Measurements from ENCODE around the gene TM7SF2.
A peak's percentile ranks its signal among the peaks of the same experiment; 100 is the strongest.

Gene TM7SF2

DNA sequence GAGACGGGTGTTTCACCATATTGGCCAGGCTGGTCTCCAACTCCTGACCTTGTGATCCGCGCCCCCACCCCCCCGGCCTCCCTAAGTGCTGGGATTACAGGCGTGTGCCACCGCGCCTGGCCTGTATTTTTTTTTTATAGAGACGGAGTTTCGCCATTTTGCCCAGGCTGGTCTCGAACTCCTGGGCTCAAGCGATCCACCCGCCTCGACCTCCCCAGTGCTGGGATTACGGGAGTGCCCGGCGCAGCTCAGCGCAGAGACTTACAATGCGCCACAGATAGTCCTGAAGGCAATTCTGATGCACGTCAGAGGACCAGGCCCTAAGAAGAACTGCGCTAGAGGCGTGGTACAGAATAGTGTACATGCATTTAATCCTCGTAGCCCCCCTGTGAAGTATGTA, 16.2 kb upstream of the TM7SF2 start:
- no peak for DNase-seq

DNA sequence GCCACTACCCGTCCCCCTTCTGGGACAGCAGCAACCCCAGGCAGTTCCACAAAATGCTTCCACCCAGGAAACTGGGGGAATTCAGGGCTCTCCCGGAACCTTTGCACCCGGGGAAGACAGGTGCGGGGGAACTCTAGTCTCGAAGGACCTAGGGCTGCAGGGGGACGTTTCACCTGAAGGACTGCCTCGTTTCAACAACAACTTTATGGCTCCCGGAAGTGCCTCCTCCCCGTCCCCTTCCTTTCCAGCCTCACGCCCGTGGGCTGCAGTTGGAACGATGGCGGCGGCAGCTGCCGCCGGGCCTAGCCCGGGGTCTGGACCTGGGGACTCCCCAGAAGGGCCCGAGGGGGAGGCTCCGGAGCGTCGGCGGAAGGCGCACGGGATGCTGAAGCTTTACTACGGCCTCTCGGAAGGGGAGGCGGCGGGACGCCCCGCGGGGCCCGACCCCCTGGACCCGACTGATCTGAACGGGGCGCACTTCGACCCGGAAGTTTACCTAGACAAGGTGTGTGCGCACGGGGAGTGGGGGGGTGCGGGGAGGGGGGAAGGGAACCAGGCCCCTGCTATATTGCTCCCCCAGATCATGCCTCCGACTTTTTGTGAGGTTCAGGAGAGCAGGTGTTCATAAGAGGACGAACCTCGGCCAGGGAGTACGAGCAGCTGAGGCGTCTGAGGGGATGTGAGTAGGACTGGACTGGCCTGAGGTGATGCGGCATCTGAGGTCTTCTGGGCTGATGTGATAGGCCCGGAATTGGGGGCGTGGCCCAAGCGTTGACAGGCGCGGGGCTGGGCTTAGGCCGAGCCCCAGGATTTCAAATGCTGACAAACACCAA, 15.5 kb upstream of the TM7SF2 start, which contains the start of gene VPS51:
TSS of gene VPS51 (plus strand) at position 241 of the 833 bp plus-strand sequence. CDS start at position 278, 37 bp downstream.
- peak; percentile 65 to 79 (median 66) for DNase-seq

DNA sequence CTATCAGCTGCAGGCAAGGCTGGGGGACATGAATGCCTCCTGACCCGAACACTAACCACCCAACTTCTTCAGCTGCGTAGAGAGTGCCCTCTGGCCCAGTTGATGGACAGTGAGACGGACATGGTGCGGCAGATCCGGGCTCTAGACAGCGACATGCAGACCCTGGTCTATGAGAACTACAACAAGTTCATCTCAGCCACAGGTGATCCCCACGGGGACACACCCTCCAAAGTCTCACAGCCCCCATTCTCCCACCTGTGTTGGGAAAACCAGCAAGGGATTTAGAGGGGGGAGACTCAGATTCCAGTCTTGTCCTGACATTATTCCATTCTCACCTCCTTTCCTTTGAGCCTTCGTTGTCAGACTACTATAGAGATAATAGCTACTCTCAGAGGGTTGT, 14.7 kb upstream of the TM7SF2 start:
- DNase-seq: no peak

DNA sequence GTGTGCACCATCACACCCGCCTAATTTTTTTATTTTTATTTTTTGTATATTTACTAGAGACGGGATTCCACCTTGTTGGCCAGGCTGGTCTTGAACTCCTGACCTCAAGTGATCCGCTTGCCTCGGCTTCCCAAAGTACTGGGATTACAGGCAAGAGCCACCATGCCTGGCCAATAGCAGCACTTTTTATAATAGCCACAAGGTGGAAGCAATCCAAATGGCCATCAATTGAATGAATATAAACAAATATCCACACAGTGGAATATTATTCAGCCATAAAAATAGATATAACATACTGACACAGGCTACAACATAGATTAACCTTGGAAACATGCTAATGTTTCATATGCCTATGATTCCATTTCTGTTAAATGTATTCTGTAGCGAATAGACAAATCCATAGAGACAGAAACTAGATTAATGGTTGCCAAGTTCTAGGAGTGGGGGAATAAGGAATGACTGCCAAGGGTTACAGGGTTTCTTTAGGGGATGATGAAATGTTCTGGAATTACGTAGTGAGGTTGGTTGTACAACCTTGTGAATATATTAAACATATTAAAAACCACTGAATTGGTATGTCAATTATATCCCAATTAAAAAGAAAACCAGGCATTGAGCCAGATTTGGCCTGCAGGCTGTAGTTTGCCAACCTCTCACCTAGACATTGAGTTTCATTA, 10.9 kb upstream of the TM7SF2 start:
- DNase-seq: no peak

DNA sequence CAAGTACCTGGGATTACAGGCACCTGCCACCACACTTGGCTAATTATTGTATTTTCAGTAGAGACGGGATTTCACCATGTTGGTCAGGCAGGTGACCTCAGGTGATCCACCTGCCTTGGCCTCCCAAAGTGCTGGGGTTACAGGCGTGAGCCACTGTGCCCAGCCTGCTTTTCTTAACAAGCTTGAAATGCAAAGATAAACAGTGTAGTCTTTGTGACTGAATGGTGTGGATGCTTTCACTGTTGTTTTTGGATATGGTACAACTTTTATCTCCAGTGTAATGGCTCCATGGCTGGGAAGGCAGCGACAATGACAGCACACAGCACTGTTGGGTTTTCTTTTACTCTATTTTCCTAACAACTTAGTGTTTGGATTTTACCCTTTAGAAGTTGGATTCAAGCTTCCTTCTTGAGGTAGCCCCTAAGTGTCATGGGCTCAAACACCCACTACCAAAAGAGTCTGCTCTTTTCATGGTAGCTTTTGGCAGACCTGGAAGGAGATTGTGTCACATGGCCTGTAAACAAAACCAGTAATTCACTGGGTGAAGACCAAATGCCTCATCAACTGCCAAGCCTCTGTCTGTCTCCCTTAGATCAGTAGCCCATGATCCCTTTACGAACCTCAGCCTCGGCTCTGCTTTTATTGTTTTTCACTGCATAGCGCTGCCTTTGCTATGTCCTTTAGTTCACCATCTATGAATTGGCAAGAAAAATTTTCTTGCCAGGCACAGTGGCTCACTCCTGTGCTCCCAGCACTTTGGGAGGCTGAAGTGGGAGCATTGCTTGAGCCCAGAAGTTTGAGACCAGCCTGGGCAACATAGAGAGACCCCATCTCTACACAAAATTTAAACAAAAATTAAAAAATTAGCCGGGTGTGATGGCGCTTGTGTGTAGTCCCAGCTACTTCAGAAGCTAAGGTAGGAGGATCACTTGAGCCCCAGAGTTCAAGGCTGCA, 9.3 kb upstream of the TM7SF2 start:
- no peak for DNase-seq

DNA sequence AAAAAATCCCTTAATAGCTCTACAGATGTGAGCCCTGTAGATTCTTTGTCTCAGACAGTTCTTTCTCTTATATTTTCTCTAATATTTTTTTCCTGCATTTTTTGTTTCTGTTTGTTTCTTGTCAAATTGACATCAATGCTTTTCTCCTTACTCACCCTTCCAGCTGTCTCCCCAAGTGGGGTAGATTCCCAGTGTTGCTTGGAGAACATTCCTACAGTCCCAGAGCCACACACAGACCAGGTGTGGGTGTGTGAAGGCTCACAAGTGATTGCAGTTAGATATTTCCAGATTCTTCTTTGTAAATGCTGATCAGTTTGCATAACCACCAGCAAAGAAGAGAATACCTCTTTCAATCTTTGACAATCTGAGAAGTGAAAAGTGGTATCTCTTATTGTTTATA, 8.2 kb upstream of the TM7SF2 start:
- no peak for DNase-seq

DNA sequence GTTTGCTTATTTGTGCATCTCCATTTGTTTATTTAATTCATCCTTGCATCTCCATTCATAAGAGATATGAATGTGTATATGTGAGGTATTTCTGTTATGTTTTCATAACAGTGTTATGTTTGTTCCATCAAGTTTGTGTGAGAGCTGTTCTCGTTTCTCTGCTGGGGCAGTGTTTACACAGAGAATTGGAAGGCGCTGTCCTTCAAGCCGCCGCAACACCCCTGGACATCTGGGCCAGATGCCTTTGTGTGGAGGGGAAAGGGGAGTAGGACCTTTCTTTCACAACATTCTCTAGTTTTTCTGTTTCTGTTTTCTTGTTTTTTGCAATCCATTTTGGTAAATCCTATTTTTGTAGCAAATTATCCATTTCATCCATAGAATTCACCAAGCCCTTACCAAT, 7.0 kb upstream of the TM7SF2 start:
- no peak for DNase-seq

DNA sequence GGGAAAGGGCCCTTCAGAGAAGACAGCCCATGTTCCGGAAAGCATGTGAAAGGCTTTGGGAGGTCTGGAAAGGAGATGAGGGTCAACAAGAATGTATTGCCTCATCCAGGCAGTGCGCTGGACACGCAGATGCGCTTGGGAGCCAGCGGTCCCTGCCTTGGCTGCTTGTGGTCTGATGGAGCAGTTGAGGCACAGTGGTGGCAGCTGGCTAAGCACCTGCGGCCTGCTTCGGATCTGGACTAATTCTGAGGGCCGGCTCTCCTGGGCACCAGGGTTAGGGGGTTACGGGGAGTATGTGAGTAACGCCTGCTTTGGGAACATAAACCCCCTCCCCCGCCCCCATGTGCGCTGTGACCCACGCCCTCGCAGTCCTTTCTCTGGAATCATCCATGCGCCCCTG, 4.6 kb upstream of the TM7SF2 start:
- no peak for DNase-seq

DNA sequence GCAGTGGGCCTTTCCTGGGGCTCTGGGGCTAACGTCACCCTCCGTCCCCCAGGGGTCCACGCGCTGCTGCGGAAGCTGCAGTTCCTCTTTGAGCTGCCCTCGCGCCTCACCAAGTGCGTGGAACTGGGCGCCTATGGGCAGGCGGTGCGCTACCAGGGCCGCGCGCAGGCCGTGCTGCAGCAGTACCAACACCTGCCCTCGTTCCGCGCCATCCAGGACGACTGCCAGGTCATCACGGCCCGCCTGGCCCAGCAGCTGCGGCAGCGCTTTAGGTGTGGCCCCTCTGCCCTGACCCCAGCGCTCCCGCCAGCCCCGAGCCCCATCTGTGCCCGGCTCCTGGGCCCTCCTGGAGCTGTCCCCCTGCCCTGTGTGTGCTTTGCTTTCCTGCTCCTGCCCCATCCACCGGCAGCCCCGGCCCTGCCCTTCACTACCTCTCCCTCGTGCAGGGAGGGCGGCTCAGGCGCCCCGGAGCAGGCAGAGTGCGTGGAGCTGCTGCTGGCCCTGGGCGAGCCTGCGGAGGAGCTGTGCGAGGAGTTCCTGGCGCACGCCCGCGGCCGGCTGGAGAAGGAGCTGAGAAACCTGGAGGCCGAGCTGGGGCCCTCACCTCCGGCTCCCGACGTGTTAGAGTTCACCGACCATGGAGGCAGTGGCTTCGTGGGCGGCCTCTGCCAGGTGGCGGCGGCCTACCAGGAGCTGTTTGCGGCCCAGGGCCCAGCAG, 3.8 kb upstream of the TM7SF2 start:
- DNase-seq: no peak

DNA sequence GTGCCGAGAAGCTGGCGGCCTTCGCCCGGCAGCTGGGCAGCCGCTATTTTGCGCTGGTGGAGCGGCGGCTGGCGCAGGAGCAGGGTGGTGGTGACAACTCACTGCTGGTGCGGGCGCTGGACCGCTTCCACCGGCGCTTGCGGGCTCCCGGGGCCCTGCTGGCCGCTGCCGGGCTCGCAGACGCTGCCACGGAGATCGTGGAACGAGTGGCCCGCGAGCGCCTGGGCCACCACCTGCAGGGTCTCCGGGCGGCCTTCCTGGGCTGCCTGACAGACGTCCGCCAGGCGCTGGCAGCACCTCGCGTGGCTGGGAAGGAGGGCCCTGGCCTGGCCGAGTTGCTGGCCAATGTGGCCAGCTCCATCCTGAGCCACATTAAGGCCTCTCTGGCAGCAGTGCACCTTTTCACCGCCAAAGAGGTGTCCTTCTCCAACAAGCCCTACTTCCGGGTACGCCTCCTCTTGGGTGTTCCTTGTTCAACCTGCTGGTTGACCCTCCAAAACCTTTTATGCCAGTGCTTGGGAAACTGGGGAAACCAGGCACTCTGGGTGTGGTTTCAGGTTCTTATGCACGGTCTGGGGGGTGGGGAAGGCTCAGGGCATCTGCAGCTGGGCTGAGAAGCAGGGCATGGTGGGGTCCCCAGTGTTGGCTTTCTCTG, 3.1 kb upstream of the TM7SF2 start:
- no peak for DNase-seq

DNA sequence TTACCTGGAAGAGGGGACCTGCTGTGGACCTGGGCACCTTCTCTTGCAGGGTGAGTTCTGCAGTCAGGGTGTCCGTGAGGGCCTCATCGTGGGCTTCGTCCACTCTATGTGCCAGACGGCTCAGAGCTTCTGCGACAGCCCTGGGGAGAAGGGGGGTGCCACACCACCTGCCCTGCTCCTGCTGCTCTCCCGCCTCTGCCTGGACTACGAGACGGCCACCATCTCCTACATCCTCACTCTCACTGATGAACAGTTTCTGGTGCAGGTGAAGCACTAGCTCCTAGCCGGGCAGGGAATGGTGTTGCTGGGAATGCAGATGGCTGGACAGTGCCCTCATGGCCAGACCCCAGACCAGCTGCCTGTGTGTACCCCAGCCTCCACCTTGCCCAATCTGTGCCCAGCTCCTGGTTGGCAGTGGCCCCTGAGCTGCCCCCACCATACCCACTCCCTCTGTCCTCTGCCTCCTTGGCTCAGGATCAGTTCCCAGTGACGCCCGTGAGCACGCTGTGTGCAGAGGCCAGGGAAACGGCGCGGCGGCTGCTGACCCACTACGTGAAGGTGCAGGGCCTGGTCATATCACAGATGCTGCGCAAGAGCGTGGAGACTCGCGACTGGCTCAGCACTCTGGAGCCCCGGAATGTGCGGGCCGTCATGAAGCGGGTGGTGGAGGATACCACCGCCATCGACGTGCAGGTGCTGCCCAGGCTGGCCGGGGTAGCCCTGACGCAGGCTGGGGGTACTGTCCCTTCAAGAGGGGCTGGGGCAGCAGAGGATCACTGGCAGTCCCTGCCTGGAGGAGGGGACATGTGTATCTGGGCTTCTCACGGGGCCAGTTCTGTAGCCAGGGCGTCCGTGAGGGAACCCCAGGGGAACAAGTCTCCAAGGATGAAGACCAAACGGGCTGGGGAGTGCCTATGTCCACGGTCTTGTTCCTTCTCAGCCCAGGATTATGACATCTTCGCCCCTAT, 2.2 kb upstream of the TM7SF2 start:
- no peak for DNase-seq

DNA sequence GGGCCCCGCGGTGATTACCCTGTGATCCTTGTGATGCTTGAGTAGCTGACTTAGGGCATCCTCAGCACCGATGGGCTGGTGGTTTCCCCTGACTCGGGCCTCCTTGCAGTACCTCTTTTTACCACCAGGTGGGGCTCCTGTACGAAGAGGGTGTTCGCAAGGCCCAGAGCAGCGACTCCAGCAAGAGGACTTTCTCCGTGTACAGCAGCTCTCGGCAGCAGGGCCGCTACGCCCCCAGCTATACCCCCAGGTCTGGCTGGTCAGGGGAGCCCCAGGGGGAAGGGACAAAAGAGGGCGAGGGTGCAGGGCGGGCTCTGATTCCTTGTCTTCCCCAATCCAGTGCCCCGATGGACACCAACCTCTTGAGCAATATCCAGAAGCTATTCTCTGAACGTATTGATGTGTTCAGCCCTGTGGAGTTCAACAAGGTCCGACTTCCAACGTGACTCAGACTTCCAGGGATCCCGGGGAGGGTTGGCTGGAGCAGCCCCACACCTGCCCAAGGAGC, 1.3 kb upstream of the TM7SF2 start:
- DNase-seq: peak; percentile 93 to 100 (median 96)

DNA sequence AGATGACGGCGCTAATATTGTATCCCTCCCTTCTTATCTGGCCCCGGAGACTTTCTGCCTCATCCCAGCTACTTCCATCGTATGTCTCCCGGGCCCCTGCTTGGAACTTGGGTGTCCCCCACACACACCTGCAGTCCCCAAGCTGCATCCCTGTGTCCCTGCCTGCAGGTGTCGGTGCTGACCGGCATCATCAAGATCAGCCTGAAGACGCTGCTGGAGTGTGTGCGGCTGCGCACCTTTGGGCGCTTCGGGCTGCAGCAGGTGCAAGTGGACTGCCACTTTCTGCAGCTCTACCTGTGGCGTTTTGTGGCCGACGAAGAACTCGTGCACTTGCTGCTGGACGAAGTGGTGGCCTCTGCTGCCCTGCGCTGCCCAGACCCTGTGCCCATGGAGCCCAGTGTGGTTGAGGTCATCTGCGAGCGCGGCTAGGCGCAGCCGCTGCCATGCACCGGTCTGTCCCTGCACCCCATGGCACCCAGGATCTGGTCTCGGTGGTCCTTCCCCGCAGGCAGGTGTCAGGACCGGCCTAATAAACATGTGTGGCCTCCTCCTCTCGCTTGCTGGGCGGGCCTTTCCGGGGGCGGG, 421 bp upstream of the TM7SF2 start:
- no peak for DNase-seq

DNA sequence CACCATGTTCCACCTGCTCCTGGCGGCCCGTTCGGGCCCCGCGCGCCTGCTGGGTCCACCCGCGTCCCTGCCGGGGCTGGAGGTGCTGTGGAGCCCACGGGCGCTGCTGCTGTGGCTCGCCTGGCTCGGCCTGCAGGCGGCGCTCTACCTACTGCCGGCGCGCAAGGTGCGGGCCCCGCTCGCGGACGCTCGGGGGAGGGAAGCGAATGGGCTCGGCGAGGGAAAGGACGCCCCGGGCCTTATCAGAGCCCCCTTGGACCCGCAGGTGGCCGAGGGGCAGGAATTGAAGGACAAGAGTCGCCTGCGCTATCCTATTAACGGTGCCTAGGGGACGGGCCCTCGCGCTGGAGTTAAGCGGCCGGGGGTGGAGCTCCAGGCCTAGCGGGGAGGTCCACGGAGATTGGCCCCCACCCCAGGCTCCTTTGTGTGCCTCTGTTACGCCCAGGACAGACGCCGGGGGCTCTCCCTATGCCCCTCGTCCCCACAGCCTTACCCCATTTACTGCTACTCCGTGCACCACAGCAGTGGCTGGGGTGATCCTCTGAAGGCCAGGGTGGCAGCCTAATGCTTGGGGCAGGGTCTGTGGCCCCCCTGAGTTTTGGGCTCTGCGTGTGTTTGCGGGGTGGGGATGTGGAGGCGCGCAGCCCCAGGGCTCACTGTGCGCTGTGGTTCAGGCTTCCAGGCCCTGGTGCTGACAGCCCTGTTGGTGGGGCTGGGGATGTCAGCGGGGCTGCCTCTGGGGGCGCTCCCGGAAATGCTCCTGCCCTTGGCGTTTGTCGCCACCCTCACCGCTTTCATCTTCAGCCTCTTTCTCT, 1.1 kb downstream of the TM7SF2 start:
- DNase-seq: peak; percentile 50 to 76 (median 54)

DNA sequence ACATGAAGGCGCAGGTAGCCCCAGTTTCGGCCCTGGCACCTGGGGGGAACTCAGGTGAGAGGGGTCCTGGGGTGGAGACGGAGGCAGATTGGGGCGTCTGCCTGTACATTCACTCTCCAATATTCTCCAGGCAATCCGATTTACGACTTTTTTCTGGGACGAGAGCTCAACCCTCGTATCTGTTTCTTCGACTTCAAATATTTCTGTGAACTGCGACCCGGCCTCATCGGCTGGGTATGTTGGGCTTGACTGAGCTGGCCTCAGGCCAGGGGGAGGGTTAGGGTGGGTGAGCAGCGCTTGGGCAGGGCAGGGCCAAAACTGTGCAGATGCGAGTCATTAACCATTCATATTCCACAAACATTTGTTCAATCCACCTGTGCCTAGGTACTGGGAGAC, 1.7 kb downstream of the TM7SF2 start:
- DNase-seq: no peak

DNA sequence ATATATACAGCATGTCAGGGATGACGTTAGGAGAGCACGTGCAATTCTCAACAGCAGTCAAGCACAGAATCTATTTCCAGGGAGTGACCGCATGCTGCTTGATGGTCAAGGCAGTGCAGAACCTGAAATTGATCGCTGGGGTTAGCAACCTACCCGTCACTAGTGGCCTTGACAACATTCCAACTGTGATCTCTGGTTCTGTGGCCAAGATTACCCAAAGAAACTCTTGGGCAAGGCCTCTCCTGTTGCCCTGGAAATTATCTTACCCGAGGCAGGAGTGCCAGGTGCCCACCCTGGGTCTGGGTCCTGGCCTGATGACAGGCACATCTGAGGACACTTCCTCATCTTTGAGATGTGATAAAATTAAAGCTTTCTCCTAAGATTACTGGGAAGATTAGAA, 2.2 kb downstream of the TM7SF2 start:
- no peak for DNase-seq

DNA sequence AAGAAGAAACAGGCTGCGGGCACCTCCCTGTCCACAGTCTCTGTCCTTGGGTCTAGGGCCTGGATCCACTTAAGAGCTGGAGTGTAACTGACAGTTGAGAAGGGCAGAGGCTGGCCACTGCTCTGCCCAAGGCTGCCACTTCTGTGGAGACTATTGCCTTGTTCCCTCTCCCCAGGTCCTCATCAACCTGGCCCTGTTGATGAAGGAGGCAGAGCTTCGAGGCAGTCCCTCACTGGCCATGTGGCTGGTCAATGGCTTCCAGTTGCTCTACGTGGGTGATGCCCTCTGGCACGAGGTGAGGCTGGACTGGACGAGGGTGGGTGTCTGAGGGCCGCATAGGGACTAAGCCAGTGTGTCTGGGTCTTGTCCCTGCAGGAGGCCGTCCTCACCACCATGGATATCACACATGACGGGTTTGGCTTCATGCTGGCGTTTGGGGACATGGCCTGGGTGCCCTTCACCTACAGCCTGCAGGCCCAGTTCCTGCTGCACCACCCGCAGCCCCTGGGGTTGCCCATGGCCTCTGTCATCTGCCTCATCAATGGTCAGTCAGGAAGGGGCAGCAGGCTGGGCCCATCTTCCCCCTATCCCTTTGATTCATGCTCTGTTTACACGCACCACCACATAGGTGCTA, 3.0 kb downstream of the TM7SF2 start:
- DNase-seq: no peak

DNA sequence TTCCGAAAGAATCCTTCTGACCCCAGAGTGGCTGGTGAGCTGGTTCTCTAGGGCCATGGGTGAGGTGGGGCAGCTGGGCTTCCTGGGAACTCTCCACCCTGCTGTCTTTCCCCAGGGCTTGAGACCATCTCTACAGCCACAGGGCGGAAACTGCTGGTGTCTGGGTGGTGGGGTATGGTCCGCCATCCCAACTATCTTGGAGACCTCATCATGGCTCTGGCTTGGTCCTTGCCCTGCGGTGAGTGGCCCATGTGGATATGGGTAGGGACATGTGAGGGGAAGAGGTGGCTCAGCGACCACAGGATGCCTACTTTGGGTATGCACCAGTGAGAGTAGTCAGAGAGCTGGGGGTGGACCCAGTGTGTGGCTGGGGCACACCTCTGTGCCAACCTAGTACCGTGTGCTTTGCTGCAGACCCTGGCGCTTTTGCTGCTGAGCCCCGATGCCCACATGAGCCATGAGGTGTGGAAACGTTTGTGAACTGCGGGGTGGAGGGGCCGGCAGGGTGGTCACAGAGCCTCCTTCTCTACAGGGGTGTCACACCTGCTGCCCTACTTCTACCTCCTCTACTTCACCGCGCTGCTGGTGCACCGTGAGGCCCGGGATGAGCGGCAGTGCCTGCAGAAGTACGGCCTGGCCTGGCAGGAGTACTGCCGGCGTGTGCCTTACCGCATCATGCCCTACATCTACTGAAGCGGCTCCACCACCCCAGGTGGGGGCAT, 3.9 kb downstream of the TM7SF2 start:
- no peak for DNase-seq

All from activated naive CD4-positive, alpha-beta T cell (primary cell).